GM21528 (cell line): Measurements from ENCODE around the gene DHX15.

Experiments
- ATAC-seq: cut with Tn5 transposase; IDR thresholded peaks from one replicate; pipeline ENCODE4 v1.9.1; 2021; ENCODE audit warnings: mild to moderate bottlenecking, moderate library complexity; ENCODE audit not compliant: unreplicated experiment, low FRiP score

DHX15 gene

DNA sequence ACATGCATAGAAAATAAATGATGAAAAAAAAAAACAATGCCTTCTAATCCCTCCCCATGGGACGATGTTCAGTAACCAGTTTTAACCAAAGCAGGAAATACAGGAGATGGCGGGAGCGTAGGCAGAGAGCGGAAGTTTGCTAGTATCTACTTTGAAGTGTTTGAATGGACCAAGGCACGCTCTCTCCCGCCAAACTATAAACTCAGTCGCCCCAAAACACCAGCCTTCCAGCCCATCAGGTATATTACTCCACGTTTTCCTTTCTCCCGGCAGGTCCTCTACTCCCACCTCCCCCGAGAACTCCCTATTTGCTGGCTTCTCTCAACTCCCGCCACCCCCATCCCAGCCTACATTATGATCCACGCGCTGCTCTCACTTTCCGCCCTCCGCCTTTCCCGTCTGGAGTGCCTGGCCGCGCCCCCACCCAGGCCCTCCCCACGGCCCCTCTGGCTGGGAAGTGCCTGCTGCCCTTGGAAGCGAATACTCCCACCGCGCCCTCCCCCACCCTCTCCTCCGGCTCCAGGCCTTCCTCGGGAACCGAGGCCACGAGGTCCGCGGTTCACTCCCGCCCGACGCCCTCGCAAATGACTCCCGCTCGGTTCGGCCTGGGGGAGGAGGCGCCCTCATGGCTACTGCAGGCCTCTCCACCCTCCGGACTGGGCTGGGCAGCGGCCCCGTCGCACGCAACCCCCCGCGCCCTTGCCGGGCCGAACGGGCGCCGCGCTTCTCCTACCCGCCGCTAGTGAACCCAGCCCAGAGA is 723 bp downstream of the DHX15 start:
- peak; percentile 32 for ATAC-seq

DNA sequence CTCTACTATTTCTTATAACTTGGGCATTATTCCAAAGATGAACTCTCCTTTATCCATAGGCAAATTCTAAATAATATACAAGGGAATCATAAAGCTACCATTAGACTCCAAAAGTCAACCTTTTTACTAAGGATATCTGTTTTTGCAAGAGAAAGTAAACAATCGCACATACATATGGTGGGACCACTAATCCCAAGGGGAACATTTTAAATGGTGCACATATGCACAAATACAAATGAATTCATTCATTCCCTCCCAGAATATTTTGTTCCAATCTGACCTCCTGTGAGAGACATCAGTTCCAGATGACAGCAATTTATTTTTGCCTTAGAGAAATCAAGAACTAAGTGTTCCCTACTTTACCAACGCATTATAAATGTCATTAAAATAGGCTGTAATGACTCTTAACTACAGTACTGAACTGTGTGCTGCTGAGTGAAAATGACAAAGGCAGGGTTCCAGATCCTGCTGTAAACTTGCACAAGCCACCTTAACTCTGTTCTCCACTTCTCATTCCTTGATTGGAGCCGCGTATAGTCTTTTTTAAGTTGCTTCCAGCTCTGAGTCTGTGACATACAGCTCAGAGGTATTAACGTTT is 2.0 kb downstream of the DHX15 start:
- no peak for ATAC-seq

DNA sequence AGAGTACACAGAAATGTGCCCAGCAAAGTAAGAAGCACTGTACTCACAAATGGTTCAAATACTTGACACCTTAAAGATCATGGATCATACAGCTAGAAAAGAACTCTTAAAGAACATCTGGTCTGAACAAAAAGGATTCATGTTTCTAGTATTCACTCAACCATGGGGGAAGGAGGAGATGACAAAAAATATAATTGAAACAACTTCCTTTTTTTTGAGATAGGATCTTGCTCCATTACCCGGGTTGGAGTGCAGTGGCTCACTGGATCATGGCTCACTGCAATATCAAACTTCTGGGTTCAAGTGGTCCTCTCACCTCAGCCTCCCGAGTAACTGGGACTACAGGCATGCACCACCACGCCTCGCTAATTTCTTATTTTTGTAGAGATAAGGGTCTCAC is 6.0 kb downstream of the DHX15 start:
- ATAC-seq, result no peak

DNA sequence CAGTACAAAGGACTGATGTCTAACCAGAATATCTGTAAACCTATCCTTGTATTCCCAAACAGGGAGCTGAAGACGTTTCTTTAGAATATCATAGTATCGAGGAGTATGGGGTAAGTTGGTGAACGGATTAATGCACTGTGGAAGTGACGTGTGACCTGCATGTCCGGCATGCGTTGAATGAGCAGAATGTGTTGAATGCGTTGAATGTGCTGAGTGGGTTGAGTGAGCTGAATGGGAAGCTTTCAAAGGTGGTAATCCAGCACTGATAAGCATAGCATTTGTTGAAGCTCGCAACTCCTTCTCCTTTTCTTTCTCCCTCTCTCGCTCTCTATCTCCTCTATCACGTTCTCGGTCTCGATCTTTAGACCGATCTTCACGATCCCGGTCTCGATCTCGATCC is 8.1 kb downstream of the DHX15 start:
- no peak for ATAC-seq

DNA sequence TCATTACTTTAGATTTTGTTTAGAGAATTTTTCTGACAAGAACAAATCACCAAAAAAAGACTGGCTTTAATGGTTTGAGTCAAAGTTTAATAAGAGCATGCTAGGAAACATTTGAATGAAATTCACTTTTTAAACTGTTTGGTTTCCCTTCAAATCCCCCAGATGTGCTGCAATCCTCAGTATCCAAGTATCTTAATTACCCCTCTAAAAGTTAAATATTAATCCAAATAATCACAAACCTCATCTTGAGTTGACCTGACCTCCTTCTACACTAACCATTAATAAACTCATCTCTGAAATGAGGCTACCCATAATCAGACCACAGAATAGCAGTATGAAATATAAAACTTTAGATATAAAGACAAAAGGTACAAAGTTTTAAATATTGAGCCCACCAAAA is 10.1 kb downstream of the DHX15 start:
- ATAC-seq, result no peak

DNA sequence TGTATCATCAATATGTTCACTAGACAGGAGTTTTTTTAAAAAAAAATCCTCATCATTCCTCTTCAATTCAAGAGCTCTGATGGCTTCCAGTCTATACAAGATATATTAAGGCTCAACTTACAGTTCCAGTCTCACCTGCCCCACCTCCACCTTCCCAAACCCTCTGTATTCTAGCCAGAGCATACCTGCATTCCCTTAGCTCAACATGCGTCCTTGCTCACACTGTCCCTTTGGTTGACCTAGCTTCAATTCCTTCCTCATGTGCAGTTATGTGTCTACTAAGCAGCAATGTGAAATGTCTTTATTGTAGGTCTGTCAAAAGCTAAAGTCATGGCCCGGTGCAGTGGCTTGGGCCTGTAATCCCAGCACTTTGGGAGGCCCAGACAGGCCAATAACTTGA is 10.8 kb downstream of the DHX15 start:
- no peak for ATAC-seq

DNA sequence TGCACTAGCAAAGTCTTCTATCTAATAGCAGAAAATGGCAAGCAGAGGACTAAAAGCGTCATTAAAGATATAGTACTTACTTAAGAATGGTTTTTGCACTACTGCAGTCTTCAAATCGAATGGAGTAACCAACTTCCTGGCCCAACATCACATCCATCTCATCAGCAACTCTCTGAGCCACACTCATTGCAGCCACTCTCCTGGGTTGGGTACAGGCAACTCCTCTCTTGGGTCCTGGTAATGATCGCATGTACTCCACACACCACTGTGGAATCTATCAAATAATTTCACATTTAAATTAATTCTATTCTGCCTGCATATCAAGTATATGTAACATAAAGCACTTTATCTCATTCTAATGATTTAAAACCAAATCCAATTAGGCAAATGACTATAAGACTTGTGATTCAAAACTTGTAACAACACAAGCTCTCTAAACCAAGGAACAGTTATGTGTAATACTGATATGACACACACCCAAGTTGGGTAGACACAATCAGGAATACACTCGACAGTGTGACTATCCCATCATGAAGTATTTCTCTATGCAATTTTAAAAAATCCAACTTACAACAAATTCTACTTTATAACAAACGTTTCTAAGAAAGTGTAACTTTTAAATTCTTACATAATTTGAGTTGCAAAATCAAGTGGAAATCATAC is 13.6 kb downstream of the DHX15 start:
- ATAC-seq, result no peak

DNA sequence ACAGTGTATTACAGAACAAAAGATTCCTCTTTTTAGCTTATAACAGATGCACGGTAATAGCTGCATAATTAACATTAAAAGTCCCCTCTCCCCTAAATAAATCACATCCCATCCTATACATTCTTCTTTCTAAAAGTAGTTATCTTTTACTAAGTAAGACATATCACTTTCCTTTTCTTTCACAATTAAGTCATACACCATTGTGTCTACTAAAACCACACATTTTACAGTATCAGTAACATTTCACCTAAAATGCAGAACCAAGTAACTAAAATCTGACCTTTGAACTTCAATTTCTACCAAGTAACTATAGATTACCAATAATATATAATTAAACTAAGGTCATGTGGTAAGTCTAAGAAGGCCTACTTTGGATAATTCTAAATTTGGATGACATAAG is 14.2 kb downstream of the DHX15 start:
- no peak for ATAC-seq

DNA sequence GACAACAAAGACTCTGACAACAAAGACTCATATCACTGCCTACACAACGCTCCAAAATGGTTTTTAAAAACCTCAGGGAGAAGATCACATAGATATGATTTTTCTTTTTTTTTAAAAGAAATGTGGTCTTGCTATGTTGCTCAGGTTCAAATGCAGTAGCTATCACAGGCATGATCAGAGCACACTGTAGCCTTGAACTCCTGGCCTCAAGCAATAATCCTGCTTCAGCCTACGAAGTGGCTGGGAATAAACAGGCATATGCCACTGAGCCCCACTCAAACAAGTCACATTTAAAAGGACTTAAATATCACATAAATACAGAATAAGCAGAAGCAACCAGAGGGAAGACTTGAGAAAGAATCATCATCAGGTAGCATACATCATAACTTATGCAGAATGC is 14.7 kb downstream of the DHX15 start:
- ATAC-seq, result no peak

DNA sequence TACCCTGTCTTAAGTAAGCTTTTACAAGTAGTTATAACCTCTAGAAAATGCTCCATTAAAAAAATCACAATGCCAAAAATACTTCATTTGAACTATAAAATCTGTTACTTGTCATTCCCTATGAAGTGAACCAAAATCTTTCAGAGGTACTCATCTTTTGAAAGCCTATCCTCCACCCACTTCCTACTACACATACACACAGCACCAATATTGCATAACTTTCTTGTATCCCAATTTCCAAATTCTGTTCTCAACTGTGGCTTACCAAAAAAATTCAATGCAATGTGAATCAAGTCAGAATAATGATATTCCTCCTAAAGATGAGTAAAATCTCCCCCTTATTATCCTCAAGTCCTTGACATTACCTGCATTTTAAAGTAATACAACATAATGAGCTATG is 15.9 kb downstream of the DHX15 start:
- ATAC-seq, result no peak

DNA sequence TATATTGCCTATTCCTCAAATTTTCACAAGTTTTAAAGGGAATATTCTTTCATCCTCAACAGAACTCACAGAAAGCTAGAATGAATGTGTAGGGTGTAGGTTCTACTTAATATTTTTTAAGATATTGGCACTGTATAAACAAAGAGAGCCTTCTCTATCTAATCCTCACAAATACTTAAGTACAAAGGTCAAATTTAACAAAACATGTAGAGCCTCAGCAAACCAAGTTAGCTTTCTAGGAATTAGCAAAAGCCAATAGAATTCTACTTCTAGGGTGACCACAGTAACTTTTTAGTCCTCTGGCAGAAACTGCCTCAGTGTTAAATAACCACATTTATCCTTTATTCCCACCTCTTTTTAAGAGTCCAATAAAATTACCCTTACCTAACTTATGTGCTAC is 19.3 kb downstream of the DHX15 start:
- ATAC-seq, result no peak

DNA sequence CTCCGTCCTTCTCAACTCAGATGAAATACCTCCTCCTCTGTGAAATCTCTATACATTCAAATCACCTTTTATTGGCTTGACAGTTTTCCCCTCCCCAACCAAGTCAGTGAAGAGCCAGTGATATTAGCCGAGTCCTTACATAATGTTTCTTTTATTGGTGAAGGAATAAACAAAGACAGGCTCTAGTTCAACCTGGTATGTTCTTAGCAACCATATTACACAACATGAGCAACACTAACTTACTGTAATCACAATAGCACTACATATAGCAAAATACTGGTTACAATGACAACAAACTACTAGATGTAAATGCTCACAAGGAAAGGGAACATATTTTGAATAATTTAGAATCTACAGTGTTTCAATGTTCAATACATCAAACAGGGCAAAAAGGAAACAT is 19.9 kb downstream of the DHX15 start:
- ATAC-seq, result no peak

DNA sequence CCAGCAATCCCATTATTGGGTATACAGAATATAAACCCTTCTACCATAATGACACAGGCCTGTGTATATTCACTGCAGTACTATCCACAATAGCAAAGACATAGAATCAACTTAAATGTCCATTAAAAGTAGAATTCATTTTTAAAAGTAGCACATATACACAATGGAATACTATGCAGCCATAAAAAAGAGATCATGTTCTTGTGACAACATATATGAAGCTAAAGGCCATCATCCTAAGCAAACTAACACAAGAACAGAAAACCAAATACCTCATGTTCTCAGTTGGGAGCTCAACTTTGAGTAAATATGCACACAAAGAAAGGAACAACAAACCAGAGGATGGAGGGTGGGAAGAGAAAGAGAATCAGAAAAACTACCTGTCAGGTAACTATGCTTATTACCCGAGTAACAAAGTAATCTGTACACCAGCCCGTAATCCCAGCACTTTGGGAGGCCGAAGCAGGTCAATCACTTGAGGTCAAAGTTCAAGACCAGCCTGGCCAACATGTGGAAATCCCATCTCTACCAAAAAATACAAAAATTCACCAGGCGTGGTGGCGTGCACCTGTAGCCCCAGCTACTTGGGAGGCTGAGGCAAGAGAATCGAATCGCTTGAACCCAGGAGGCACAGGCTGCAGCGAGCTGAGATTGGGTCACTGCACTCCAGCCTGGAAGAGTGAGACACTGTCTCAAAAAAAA is 22.8 kb downstream of the DHX15 start:
- no peak for ATAC-seq

DNA sequence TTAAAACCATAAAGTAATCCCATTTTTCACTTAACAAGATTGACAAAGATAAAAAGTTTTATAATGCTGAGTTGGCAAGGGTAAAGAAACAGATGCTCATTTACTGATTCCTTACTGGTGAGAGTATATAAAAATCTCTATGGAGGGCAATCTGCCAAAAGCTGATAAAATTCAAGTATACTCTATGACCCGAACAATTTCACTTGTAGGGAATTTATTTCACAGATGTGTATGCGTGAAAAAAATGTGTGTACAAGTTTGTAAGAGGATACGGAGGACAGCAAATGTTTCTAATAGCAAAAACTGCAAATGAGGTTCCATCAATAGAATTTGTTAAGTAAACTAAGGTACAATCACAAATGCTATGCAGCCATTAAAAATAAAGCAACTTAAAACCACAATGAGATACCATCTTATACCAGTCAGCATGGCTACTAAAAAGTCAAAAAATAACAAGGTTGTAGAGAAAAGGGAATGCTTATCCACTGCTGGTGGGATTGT is 23.4 kb downstream of the DHX15 start:
- ATAC-seq, result no peak

DNA sequence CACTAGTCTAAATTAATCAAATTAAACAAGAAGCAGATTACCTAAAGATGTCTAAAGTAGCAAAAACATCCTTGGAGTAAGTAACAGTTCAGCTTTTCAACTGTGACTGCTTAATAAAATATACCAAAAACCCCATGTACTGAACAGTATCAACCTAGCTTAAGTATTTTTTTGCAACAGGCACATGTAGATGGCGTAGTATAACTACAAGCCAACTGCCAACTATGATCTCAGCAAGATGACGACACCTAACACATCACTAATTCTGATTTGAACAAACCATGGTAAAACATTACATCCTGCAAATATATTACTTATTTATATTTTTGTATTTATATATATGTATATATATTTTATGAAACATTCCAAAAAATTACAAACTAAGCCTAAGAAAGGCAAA is 24.5 kb downstream of the DHX15 start:
- ATAC-seq, result no peak

DNA sequence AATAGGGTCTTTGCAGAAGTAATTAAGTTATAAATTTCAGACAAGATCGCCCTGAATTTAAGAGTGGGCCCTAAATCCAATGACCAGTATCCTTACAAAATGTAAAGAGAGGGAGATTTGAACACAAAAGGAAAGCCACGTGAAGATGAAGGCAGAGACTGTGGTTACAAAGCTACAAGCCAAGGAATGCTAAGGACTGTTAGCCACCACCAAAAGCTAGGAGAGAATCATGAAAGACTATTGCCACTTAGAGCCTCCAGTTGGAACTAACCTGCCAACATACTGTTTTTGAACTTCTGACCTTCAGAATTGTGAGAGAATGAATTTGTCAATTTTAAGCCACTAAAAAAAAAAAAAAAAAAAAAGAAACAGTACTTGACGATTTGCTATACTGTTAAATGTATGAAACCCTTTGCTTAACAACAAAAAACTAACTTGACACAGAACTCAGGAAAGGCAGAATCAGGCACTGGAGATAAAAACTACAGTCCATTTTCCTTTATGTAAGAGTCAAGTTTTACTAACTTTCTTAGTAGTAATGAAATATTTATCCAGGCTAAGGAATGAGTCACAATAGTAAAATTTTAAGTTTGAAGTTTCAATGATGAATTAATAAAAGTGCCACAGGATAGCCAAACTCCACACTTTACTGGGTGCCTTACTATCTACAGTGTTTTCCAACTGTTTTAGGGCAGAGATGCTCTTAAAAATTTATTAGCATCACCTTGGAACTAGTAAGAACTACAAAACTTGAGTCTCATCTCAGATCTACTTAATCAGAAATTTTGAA is 25.1 kb downstream of the DHX15 start:
- no peak for ATAC-seq

DNA sequence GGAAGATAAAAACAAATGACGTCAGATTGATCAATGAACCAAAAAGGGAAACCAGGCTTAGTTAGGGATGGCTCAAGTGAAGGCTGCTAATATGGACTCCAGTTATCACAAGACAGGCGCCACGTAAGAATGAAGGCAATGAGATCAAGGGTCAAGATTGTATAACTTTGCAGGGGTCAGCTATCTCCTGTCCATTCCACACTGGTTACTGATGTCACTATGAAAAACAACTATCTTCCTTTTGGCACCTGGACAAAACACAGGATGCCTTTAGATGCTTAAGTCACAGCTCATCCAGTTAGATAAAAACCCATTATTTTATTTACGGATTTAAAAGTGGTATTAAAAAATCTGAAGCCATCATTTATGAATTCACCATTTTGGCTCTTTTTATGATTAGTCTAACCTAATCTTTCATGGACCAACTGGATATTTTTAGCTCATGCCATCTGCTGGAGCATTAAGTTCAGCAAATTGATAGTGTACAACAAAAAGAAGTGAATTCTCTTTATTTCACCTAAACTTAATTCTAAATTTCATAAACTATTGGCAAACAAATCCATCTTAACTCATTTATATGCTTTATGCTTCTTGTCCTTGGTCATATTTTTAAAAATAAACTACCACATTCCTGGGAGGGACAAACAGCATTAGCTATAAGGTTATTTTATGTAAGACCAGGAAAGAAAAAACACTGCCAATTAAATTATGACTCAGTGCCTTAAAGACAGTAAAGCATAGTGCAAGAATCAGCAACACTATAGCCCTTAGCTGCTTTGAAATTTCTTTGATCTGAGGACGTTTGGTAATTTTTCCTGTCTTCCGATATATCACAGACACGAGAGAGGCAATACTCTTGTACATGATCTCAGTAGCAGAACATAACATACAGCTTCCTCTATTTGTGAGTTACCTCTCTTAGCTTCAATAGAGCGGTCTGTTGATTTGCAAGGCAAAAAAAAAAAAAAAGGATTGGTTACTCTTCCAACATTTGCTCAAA is 27.0 kb downstream of the DHX15 start:
- ATAC-seq, result no peak

DNA sequence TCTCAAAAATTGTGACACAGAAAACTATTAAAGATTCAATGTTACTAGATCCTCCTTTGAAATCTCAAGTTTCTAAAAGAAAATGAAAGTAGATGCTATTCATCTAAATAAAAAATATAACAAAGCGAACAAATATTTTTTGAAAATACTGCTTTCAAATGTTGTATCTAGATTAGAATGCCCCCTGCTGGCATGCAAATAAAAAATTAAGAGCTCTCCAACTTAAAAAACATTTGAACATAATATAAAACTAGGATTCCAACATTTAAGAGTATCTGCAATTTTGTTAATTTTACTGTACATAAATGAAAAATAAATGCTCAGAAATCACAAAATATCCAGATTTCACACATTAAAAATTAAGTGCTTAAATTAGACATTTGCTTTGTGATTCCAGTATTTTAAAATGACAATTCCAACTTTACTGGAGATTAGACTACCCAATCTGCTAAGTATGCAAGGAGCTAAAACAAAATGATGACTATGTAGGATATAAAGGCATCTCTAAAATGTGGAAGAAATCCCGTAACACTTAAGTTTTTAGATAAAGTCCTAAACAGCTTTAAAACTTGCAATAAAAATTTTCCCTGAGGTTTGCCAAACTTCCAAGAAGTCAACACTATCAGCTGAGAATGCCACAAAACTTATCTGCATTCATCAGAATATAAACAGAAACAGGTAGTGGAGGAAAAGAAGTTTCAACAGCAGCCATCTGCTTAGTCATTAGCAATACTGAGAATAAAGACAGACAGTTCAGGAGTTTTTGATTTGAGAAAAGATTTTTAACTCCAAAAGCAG is 32.7 kb downstream of the DHX15 start:
- no peak for ATAC-seq
